ENCODE data around the gene MEGF6. TPM values are rescaled to one million over a fixed set of nuclear protein-coding genes. Genes with fewer than 3 reads are reported as not detected.

The MEGF6 gene
- total RNA-seq, 2 donors from 2014 or later: 83.0 to 103 TPM

DNA sequence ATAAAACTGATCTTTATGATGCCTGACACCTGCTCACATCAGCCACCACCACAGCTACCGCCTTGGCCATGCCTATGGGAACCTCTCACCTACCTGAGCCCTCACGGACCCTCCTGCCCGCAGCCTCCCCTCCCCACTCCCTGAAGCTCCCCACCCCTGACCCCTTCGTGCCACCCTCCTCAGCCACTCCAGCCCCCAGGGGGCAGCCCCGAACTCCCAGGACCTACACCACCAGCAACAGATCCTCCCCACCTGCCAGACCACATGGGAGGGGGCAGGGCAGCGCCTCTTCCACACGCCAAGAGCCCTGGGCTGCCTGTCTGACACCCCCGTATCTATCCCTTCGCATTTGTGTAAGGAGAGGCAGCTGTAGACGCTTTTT is 171.0 kb downstream of the MEGF6 start:
- TF ChIP-seq, protein P1, sequence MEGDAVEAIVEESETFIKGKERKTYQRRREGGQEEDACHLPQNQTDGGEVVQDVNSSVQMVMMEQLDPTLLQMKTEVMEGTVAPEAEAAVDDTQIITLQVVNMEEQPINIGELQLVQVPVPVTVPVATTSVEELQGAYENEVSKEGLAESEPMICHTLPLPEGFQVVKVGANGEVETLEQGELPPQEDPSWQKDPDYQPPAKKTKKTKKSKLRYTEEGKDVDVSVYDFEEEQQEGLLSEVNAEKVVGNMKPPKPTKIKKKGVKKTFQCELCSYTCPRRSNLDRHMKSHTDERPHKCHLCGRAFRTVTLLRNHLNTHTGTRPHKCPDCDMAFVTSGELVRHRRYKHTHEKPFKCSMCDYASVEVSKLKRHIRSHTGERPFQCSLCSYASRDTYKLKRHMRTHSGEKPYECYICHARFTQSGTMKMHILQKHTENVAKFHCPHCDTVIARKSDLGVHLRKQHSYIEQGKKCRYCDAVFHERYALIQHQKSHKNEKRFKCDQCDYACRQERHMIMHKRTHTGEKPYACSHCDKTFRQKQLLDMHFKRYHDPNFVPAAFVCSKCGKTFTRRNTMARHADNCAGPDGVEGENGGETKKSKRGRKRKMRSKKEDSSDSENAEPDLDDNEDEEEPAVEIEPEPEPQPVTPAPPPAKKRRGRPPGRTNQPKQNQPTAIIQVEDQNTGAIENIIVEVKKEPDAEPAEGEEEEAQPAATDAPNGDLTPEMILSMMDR (conservative IDR thresholded peaks at IDR 0.05): no peak
- WGBS, 2 experiments (ENCODE audit: insufficient coverage in 1 of 2, insufficient read length in 1 of 2): 70% methylated on average over 6 to 10 of the region's 10 CpGs
- no peaks in the 10 kb centered on the region for H3K9me3 ChIP-seq (ENCODE audit: control insufficient read depth, low read length)
- H3K4me1 Mint-ChIP-seq: peaks cover 13% of the 10 kb centered on the region
- H3K36me3 ChIP-seq (ENCODE audit: control insufficient read depth, insufficient read depth, low read length): no peaks in the 10 kb centered on the region
- no peak overlapping the region for H3K27ac Mint-ChIP-seq
- H3K27me3 ChIP-seq (ENCODE audit: control insufficient read depth, insufficient read depth, low read length, poor library complexity, severe bottlenecking): no peaks in the 10 kb centered on the region
- DNase-seq: no peak
- no peaks in the 10 kb centered on the region for H3K36me3 Mint-ChIP-seq (ENCODE audit: low read depth)
- no peak overlapping the region for H3K4me3 Mint-ChIP-seq
- no peaks in the 10 kb centered on the region for H3K27me3 Mint-ChIP-seq (ENCODE audit: insufficient read depth)
- no peak overlapping the region for H3K9ac ChIP-seq (ENCODE audit: extremely low read depth, low read length, poor library complexity, severe bottlenecking)
- H3K9me3 Mint-ChIP-seq: no peaks in the 10 kb centered on the region
- H3K4me3 ChIP-seq (ENCODE audit: low read length): no peak overlapping the region
- H3K4me1 ChIP-seq (ENCODE audit: control insufficient read depth, insufficient read depth, low read length): no peaks in the 10 kb centered on the region
- H3K27ac ChIP-seq (ENCODE audit: low read depth, low read length): peak overlapping the region; percentile 76

Small RNA genes within 50 kb of the gene (microRNA-seq; reads per million reads assigned to microRNA genes)
- gene MIR551A (ENCODE audit: borderline microRNAs expressed): not detected

Other genes with a start within 250 kb of the MEGF6 start
- 10 to 100 TPM; 47.7 to 64.7 TPM for gene ARHGEF16, start 156.8 kb downstream of the MEGF6 start, total RNA-seq
- gene TPRG1L, start 13.5 kb upstream of the MEGF6 start, total RNA-seq: 10 to 100 TPM; 50.4 to 56.4 TPM
- 10 to 100 TPM; 29.8 to 32.5 TPM for gene WRAP73, start 38.6 kb upstream of the MEGF6 start, total RNA-seq
- 1 to 10 TPM; 3.4 to 3.5 TPM for gene TP73, start 41.0 kb upstream of the MEGF6 start, total RNA-seq
- gene CCDC27, start 140.9 kb upstream of the MEGF6 start, total RNA-seq: not detected
- 10 to 100 TPM; 11.1 to 15.0 TPM for gene SMIM1, start 161.2 kb upstream of the MEGF6 start, total RNA-seq
- gene LRRC47, start 185.0 kb upstream of the MEGF6 start, total RNA-seq: 10 to 100 TPM; 49.9 to 59.7 TPM
- gene CEP104, start 245.7 kb upstream of the MEGF6 start, total RNA-seq: 10 to 100 TPM; 34.2 to 47.5 TPM
- 1 to 10 TPM; 7.2 to 7.6 TPM for gene DFFB, start 246.0 kb upstream of the MEGF6 start, total RNA-seq